HCT116 (cell line): Measurements from ENCODE around the gene TULP4. TPM values are rescaled to one million over a fixed set of nuclear protein-coding genes. Genes with fewer than 3 reads are reported as not detected.

Source experiments
- ATAC-seq: fragments of 200-7000 bp; cut with Tn5 transposase; 2 replicates; pipeline ENCODE4 v1.9.1; 2020; ENCODE audit warnings: mild to moderate bottlenecking, moderate library complexity
- BruUV-seq: library from RNA; stranded (reverse); fragments of 400-500 nt; replicated peaks from 2 replicates; lab custom pipeline; 2021; lab: Mats Ljungman, UMichigan
- CTCF ChIA-PET: fragments of 300-600 bp; sonication (Branson Sonifier 250); formaldehyde crosslinking; loops from one replicate; lab custom pipeline; 2021; ENCODE audit warnings: antibody characterized with exemption; lab: Charles Lee
- POLR2A ChIA-PET: fragments of 300-600, 350-600 bp; sonication (Branson Sonifier 250); formaldehyde crosslinking; loops from one replicate; lab custom pipeline; 2021; ENCODE audit warnings: antibody characterized with exemption; lab: Charles Lee
- RAD21 ChIA-PET, 2 experiments: fragments of 300-600 bp; sonication (Branson Sonifier 250); formaldehyde crosslinking; loops; one replicate each; lab custom pipeline; 2023; ENCODE audit warnings: low total read pairs in 2 of 2; ENCODE audit not compliant: uncharacterized antibody in 2 of 2, unreplicated experiment in 2 of 2, low non-redundant PET in 1 of 2; lab: Charles Lee
- DNase-seq: peaks from one replicate; pipeline ENCODE4 v3.0.0-alpha.2; 2010; ENCODE audit warnings: low read depth, low spot score
- H2AFZ ChIP-seq: fragments of 200-600 bp; shearing (Covaris generic), sonication (generic); 2 replicates; pipeline ENCODE4 v1.6.1; 2017; ENCODE audit warnings: low read depth, mixed run types, mixed read lengths, antibody characterized with exemption, low read length; ENCODE audit not compliant: poor library complexity, severe bottlenecking
- H3K27ac ChIP-seq: 2 replicates; pipeline ENCODE4 v1.5.1; 2012; ENCODE audit warnings: low read depth, low read length
- H3K27me3 ChIP-seq: fragments of 200-600 bp; sonication (generic); 2 replicates; pipeline ENCODE4 v1.6.1; 2016; ENCODE audit warnings: mixed run types, low read length, mixed read lengths; ENCODE audit not compliant: insufficient read depth
- H3K36me3 ChIP-seq, 2 experiments: fragments of 200-500 bp in 1 of 2; fragments of 200-600 bp in 1 of 2; sonication (Bioruptor generic) in 1 of 2; sonication (generic) in 1 of 2; 2 replicates each; pipeline versions ENCODE4 v1.5.1 to v1.6.1; 2014 to 2016; ENCODE audit warnings: low read length in 2 of 2, inconsistent platforms in 1 of 2, mixed read lengths in 1 of 2, mixed run types in 1 of 2; ENCODE audit not compliant: insufficient read depth in 2 of 2, control insufficient read depth in 1 of 2
- H3K4me1 ChIP-seq, 2 experiments: fragments of 200-600 bp in 1 of 2; sonication (generic) in 1 of 2; 2 replicates each; pipeline versions ENCODE4 v1.5.1 to v1.6.1; 2012 to 2017; ENCODE audit warnings: low read length in 2 of 2, inconsistent platforms in 1 of 2, mild to moderate bottlenecking in 1 of 2, mixed read lengths in 1 of 2, mixed run types in 1 of 2, moderate library complexity in 1 of 2; ENCODE audit not compliant: insufficient read depth in 2 of 2, control insufficient read depth in 1 of 2
- H3K4me2 ChIP-seq: fragments of 200-600 bp; sonication (generic); 2 replicates; pipeline ENCODE4 v1.6.1; 2017; ENCODE audit warnings: mixed run types, low read length, mixed read lengths
- H3K4me3 ChIP-seq, 2 experiments: fragments of 200-600 bp in 1 of 2; sonication (generic) in 1 of 2; replicated peaks in 1 of 2; 2 replicates each; pipeline ENCODE4 v1.5.1; 2011 to 2016; ENCODE audit warnings: low read length in 2 of 2, control low read depth in 1 of 2, low read depth in 1 of 2, mild to moderate bottlenecking in 1 of 2, mixed read lengths in 1 of 2, mixed run types in 1 of 2
- H3K79me2 ChIP-seq: fragments of 200-600 bp; sonication (generic); 2 replicates; pipeline ENCODE4 v1.6.1; 2017; ENCODE audit warnings: mild to moderate bottlenecking, mixed run types, low read length, moderate library complexity, mixed read lengths; ENCODE audit not compliant: insufficient read depth
- H3K9ac ChIP-seq: fragments of 200-600 bp; sonication (generic); 2 replicates; pipeline ENCODE4 v1.6.1; 2016; ENCODE audit warnings: low read length, mixed read lengths
- H3K9me2 ChIP-seq: fragments of 200-600 bp; sonication (generic), shearing (Covaris generic); 2 replicates; pipeline ENCODE4 v1.6.1; 2017; ENCODE audit warnings: mixed run types, mild to moderate bottlenecking, moderate library complexity; ENCODE audit not compliant: insufficient read depth
- H3K9me3 ChIP-seq, 2 experiments: fragments of 200-500 bp in 1 of 2; fragments of 200-600 bp in 1 of 2; sonication (Bioruptor generic) in 1 of 2; sonication (generic) in 1 of 2; 2 replicates each; pipeline ENCODE4 v1.6.1; 2014 to 2017; ENCODE audit warnings: low read length in 2 of 2, mixed read lengths in 2 of 2, inconsistent platforms in 1 of 2, low read depth in 1 of 2, mild to moderate bottlenecking in 1 of 2, mixed run types in 1 of 2, moderate library complexity in 1 of 2; ENCODE audit not compliant: control insufficient read depth in 1 of 2, insufficient read depth in 1 of 2
- H4K20me1 ChIP-seq: fragments of 200-600 bp; sonication (generic), shearing (Covaris generic); 2 replicates; pipeline ENCODE4 v1.6.1; 2017; ENCODE audit warnings: mixed run types, mild to moderate bottlenecking, moderate library complexity; ENCODE audit not compliant: insufficient read depth
- CBX3 ChIP-seq: IDR thresholded peaks from 2 replicates; pipeline ENCODE4 v1.6.1; 2012; ENCODE audit warnings: low read depth
- CEBPB ChIP-seq: IDR thresholded peaks from 2 replicates; pipeline ENCODE4 v1.6.1; 2012; ENCODE audit warnings: low read depth
- EGR1 ChIP-seq: IDR thresholded peaks from 2 replicates; pipeline ENCODE4 v1.6.1; 2012; ENCODE audit warnings: low read depth
- EZH2 ChIP-seq: fragments of 200-600 bp; sonication (generic); IDR thresholded peaks from 2 replicates; pipeline ENCODE4 v1.6.1; 2017; ENCODE audit warnings: antibody characterized with exemption, mixed run types
- EZH2phosphoT487 ChIP-seq: fragments of 200-600 bp; IDR thresholded peaks from 2 replicates; pipeline ENCODE4 v1.6.1; 2018; ENCODE audit warnings: antibody characterized with exemption, borderline replicate concordance
- JUND ChIP-seq: IDR thresholded peaks from 2 replicates; pipeline ENCODE4 v1.6.1; 2012
- POLR2AphosphoS5 ChIP-seq: IDR thresholded peaks from 2 replicates; pipeline ENCODE4 v1.6.1; 2011; ENCODE audit warnings: mild to moderate bottlenecking, low read depth, low read length, moderate library complexity
- RAD21 ChIP-seq: IDR thresholded peaks from 2 replicates; pipeline ENCODE4 v1.6.1; 2012; ENCODE audit warnings: low read depth, mild to moderate bottlenecking
- REST ChIP-seq: IDR thresholded peaks from 2 replicates; pipeline ENCODE4 v1.6.1; 2012; ENCODE audit warnings: low read depth
- SP1 ChIP-seq: IDR thresholded peaks from 2 replicates; pipeline ENCODE4 v1.6.1; 2012; ENCODE audit warnings: low read depth
- SRF ChIP-seq: IDR thresholded peaks from 2 replicates; pipeline ENCODE4 v1.6.1; 2012; ENCODE audit warnings: low read depth
- TCF7L2 ChIP-seq: IDR thresholded peaks from 2 replicates; pipeline ENCODE4 v1.7.0; 2011; ENCODE audit warnings: borderline replicate concordance, inconsistent platforms; ENCODE audit not compliant: insufficient read depth, insufficient read length; ENCODE audit errors: extremely low read depth
- YY1 ChIP-seq: IDR thresholded peaks from 2 replicates; pipeline ENCODE4 v1.6.1; 2011; ENCODE audit warnings: low read length, low read depth, moderate library complexity, mild to moderate bottlenecking; ENCODE audit not compliant: insufficient replicate concordance; ENCODE audit errors: extremely low read depth
- ZBTB33 ChIP-seq: IDR thresholded peaks from 2 replicates; pipeline ENCODE4 v1.6.1; 2011; ENCODE audit warnings: mild to moderate bottlenecking, low read length, moderate library complexity; ENCODE audit not compliant: insufficient replicate concordance; ENCODE audit errors: extremely low read depth
- ZFX ChIP-seq: fragments of 450-650 bp; IDR thresholded peaks from 2 replicates; pipeline ENCODE4 v1.6.1; 2017
- intact Hi-C: fragments of 100-400 bp; cut with micrococcal nuclease; formaldehyde crosslinking; loops from 2 replicates; pipeline ENCODE4 v1.10.0; 2022
- total RNA-seq: library from RNA; stranded (reverse); gene quantifications from one replicate; pipeline ENCODE4 v1.2.1, GENCODE V29; 2021; ENCODE audit not compliant: unreplicated experiment

Gene TULP4
- total RNA-seq, 1 experiment from 2014 or later, result 70.8 TPM

- H3K27ac ChIP-seq, result no peak overlapping the region
- H3K4me2 ChIP-seq, result no peak overlapping the region
- POLR2A ChIA-PET, result no interaction called here
- BruUV-seq, result no TSS peak
- H3K9ac ChIP-seq, result no peak overlapping the region
- intact Hi-C loops, result no loop called here
- H4K20me1 ChIP-seq, result no peaks in the 10 kb centered on the region
- TF ChIP-seq POLR2AphosphoS5 (no peak), CBX3 (no peak), EZH2 (no peak), TCF7L2 (no peak), EGR1 (no peak), REST (no peak), EZH2phosphoT487 (no peak), JUND (no peak), SP1 (no peak), SRF (no peak), RAD21 (no peak), ZBTB33 (no peak), CEBPB (no peak), ZFX (no peak), YY1 (no peak)
- RAD21 ChIA-PET, result no interaction called here
- H3K9me2 ChIP-seq, result no peaks in the 10 kb centered on the region
- DNase-seq (no peak), ATAC-seq (no peak)
- no peaks in the 10 kb centered on the region for H3K27me3 ChIP-seq
- H3K36me3 ChIP-seq, result peaks cover 5 to 6% of the 10 kb centered on the region in 2 experiments; a peak in 2 of 4 replicates
- no peaks in the 10 kb centered on the region for H3K9me3 ChIP-seq
- H3K79me2 ChIP-seq, result no peaks in the 10 kb centered on the region
- no peaks in the 10 kb centered on the region for H3K4me1 ChIP-seq
- no peak overlapping the region for H2AFZ ChIP-seq
- CTCF ChIA-PET, result no interaction called here
- no peak overlapping the region for H3K4me3 ChIP-seq
These were observed 196.2 kb downstream of the TULP4 start for GRCh38 chr6:158508450-158508849.
